H1 (cell line): ENCODE results near the gene ELMO1. TPM values are rescaled to one million over a fixed set of nuclear protein-coding genes. Genes with fewer than 3 reads are reported as not detected.

Experiments used
- CTCF ChIA-PET: fragments of 300-600 bp; sonication (Branson Sonifier 250); formaldehyde crosslinking; loops from one replicate; lab custom pipeline; 2021; ENCODE audit not compliant: partially characterized antibody; lab: Charles Lee
- POLR2A ChIA-PET: fragments of 300-600 bp; sonication (Branson Sonifier 250); formaldehyde crosslinking; loops from one replicate; lab custom pipeline; 2021; ENCODE audit warnings: inconsistent platforms; ENCODE audit not compliant: partially characterized antibody; lab: Charles Lee
- DNase-seq, 2 experiments: peaks; one replicate each; pipeline versions ENCODE4 v3.0.0 to v3.0.0-alpha.2; 2010 to 2022; ENCODE audit warnings: low spot score in 2 of 2, low read depth in 1 of 2, mixed read lengths in 1 of 2
- FAIRE-seq: peaks from 2 replicates; lab custom pipeline; 2011; peaks lifted over from hg19 to GRCh38; lab: Jason Lieb, UNC
- H2AFZ ChIP-seq: 2 replicates; pipeline ENCODE4 v1.8.1; 2012; ENCODE audit warnings: low read length, inconsistent platforms
- H2AK5ac ChIP-seq: 2 replicates; pipeline ENCODE4 v1.6.1; 2013; ENCODE audit warnings: low read depth, low read length
- H2BK120ac ChIP-seq: replicated peaks from 2 replicates; pipeline ENCODE3; 2013; ENCODE audit warnings: low read depth, low read length, inconsistent platforms
- H2BK12ac ChIP-seq: 2 replicates; pipeline ENCODE4 v1.6.1; 2013; ENCODE audit warnings: low read depth, low read length
- H2BK15ac ChIP-seq: 2 replicates; pipeline ENCODE4 v1.6.1; 2013; ENCODE audit warnings: low read length
- H2BK20ac ChIP-seq: 2 replicates; pipeline ENCODE4 v1.6.1; 2013; ENCODE audit warnings: low read length
- H2BK5ac ChIP-seq: 2 replicates; pipeline ENCODE4 v1.6.1; 2013; ENCODE audit warnings: low read depth, low read length
- H3K14ac ChIP-seq: 2 replicates; pipeline ENCODE4 v1.6.1; 2013; ENCODE audit warnings: inconsistent platforms; ENCODE audit not compliant: insufficient read length
- H3K18ac ChIP-seq: 2 replicates; pipeline ENCODE4 v1.6.1; 2013; ENCODE audit warnings: low read length; ENCODE audit errors: extremely low read depth
- H3K23ac ChIP-seq: 2 replicates; pipeline ENCODE4 v1.6.1; 2013; ENCODE audit warnings: inconsistent platforms; ENCODE audit not compliant: insufficient read length
- H3K23me2 ChIP-seq: 2 replicates; pipeline ENCODE4 v1.6.1; 2013; ENCODE audit warnings: low read depth, low read length
- H3K27ac ChIP-seq: 2 replicates; pipeline ENCODE4 v1.6.1; 2011; ENCODE audit warnings: low read depth, low read length, inconsistent platforms
- H3K27me3 ChIP-seq, 4 experiments: replicated peaks in 1 of 4; 1 replicate in 1 of 4; 2 replicates in 3 of 4; pipeline versions ENCODE4 v1.6.1 to v1.8.1; 2011 to 2013; ENCODE audit warnings: low read length in 3 of 4, mild to moderate bottlenecking in 3 of 4, inconsistent platforms in 2 of 4, mixed read lengths in 2 of 4, moderate library complexity in 1 of 4; ENCODE audit not compliant: control insufficient read depth in 3 of 4, insufficient read depth in 3 of 4; ENCODE audit errors: extremely low read depth in 1 of 4
- H3K36me3 ChIP-seq, 4 experiments: 2 replicates each; pipeline versions ENCODE4 v1.6.1 to v1.8.1; 2011 to 2013; ENCODE audit warnings: mild to moderate bottlenecking in 4 of 4, low read length in 3 of 4, moderate library complexity in 2 of 4, control low read depth in 1 of 4, inconsistent platforms in 1 of 4; ENCODE audit not compliant: insufficient read depth in 4 of 4, control insufficient read depth in 2 of 4
- H3K4ac ChIP-seq: replicated peaks from 2 replicates; pipeline ENCODE3; 2013; ENCODE audit warnings: low read length, low read depth, mixed read lengths, inconsistent platforms; ENCODE audit not compliant: insufficient read length
- H3K4me1 ChIP-seq, 4 experiments: replicated peaks in 1 of 4; 1 replicate in 1 of 4; 2 replicates in 3 of 4; pipeline versions ENCODE4 v1.6.1 to v1.8.1; 2011 to 2013; ENCODE audit warnings: low read length in 3 of 4, inconsistent platforms in 2 of 4, mixed read lengths in 1 of 4; ENCODE audit not compliant: insufficient read depth in 4 of 4, control insufficient read depth in 3 of 4
- H3K4me2 ChIP-seq, 2 experiments: 2 replicates each; pipeline versions ENCODE4 v1.6.1 to v1.8.1; 2011 to 2013; ENCODE audit warnings: low read depth in 2 of 2, low read length in 2 of 2, control low read depth in 1 of 2, inconsistent platforms in 1 of 2, mild to moderate bottlenecking in 1 of 2; ENCODE audit not compliant: insufficient read depth in 1 of 2
- H3K4me3 ChIP-seq, 4 experiments: fragments of 200-600, 300-600 bp in 1 of 4; sonication (generic), shearing (Covaris generic), sonication (Bioruptor Twin) in 1 of 4; 2 replicates each; pipeline versions ENCODE4 v1.5.1 to v1.8.1; 2011 to 2016; ENCODE audit warnings: low read length in 4 of 4, low read depth in 3 of 4, control low read depth in 2 of 4, inconsistent platforms in 2 of 4, mild to moderate bottlenecking in 2 of 4, mixed read lengths in 1 of 4, moderate library complexity in 1 of 4; ENCODE audit not compliant: insufficient read depth in 2 of 4; ENCODE audit errors: extremely low read depth in 1 of 4
- H3K56ac ChIP-seq: replicated peaks from 2 replicates; pipeline ENCODE3; 2013; ENCODE audit warnings: low read depth, mild to moderate bottlenecking, mixed read lengths, low read length, inconsistent platforms; ENCODE audit not compliant: insufficient read length
- H3K79me1 ChIP-seq: 2 replicates; pipeline ENCODE4 v1.6.1; 2013; ENCODE audit warnings: low read depth, low read length, control low read depth
- H3K79me2 ChIP-seq, 2 experiments: 2 replicates each; pipeline versions ENCODE4 v1.6.1 to v1.8.1; 2012 to 2013; ENCODE audit warnings: low read length in 2 of 2, mild to moderate bottlenecking in 2 of 2, inconsistent platforms in 1 of 2; ENCODE audit not compliant: insufficient read depth in 2 of 2, control insufficient read depth in 1 of 2
- H3K9ac ChIP-seq, 4 experiments: replicated peaks in 1 of 4; 1 replicate in 1 of 4; 2 replicates in 3 of 4; pipeline versions ENCODE4 v1.6.1 to v1.8.1; 2011 to 2013; ENCODE audit warnings: low read depth in 3 of 4, low read length in 3 of 4, control low read depth in 2 of 4, mild to moderate bottlenecking in 2 of 4, moderate library complexity in 2 of 4, inconsistent platforms in 1 of 4; ENCODE audit errors: extremely low read depth in 1 of 4
- H3K9me3 ChIP-seq, 2 experiments: 2 replicates each; pipeline versions ENCODE4 v1.6.1 to v1.8.1; 2012 to 2013; ENCODE audit warnings: mild to moderate bottlenecking in 2 of 2, moderate library complexity in 2 of 2, control low read depth in 1 of 2, inconsistent platforms in 1 of 2, low read depth in 1 of 2, low read length in 1 of 2, mixed read lengths in 1 of 2; ENCODE audit not compliant: insufficient read depth in 2 of 2
- H4K20me1 ChIP-seq, 2 experiments: replicated peaks in 1 of 2; 2 replicates each; pipeline versions ENCODE3 to v1.8.1; 2011 to 2013; ENCODE audit warnings: inconsistent platforms in 2 of 2, low read length in 2 of 2, mild to moderate bottlenecking in 1 of 2; ENCODE audit not compliant: insufficient read depth in 2 of 2, control insufficient read depth in 1 of 2
- H4K5ac ChIP-seq: 2 replicates; pipeline ENCODE4 v1.6.1; 2013; ENCODE audit warnings: low read length, low read depth, mixed read lengths, inconsistent platforms; ENCODE audit not compliant: insufficient read length
- H4K8ac ChIP-seq: 2 replicates; pipeline ENCODE4 v1.8.0; 2013; ENCODE audit warnings: mild to moderate bottlenecking, moderate library complexity, low read length, inconsistent platforms; ENCODE audit not compliant: insufficient read depth; ENCODE audit errors: extremely low read depth
- H4K91ac ChIP-seq: replicated peaks from 2 replicates; pipeline ENCODE3; 2013; ENCODE audit warnings: low read length, mixed read lengths, inconsistent platforms; ENCODE audit not compliant: insufficient read length
- CTBP2 ChIP-seq: IDR thresholded peaks from 2 replicates; pipeline ENCODE4 v1.7.0; 2011; ENCODE audit warnings: borderline replicate concordance, mild to moderate bottlenecking, moderate library complexity, mixed read lengths, low read length; ENCODE audit not compliant: insufficient read depth, insufficient read length
- HDAC6 ChIP-seq: IDR thresholded peaks from one replicate; pipeline ENCODE4 v1.7.1; 2012; ENCODE audit warnings: low read depth, mild to moderate bottlenecking, inconsistent platforms, low read length, moderate library complexity
- KDM1A ChIP-seq: fragments of 200-600, 300-600 bp; sonication (generic); IDR thresholded peaks from 2 replicates; pipeline ENCODE4 v1.7.1; 2016; ENCODE audit warnings: mild to moderate bottlenecking, low read length, borderline replicate concordance
- KDM5A ChIP-seq: fragments of 200-600 bp; IDR thresholded peaks from 2 replicates; pipeline ENCODE4 v1.7.1; 2012; ENCODE audit warnings: mild to moderate bottlenecking, low read length, inconsistent platforms, mixed read lengths
- PHF8 ChIP-seq: fragments of 200-600 bp; sonication (generic); conservative IDR thresholded peaks from 2 replicates; pipeline ENCODE4 v1.7.1; 2012; ENCODE audit warnings: low read depth, mild to moderate bottlenecking, inconsistent platforms, low read length, moderate library complexity
- RFX5 ChIP-seq: IDR thresholded peaks from 2 replicates; pipeline ENCODE4 v1.6.1; 2011; ENCODE audit warnings: low read depth, low read length, improper control_type of control experiment, borderline replicate concordance
- SP4 ChIP-seq: IDR thresholded peaks from 2 replicates; pipeline ENCODE4 v1.6.1; 2012; ENCODE audit warnings: low read length, inconsistent platforms
- SUZ12 ChIP-seq: fragments of 200-600 bp; sonication (generic); IDR thresholded peaks from 2 replicates; pipeline ENCODE4 v1.6.1; 2012; ENCODE audit warnings: mild to moderate bottlenecking, inconsistent platforms, low read length, moderate library complexity, mixed read lengths
- WGBS, 2 experiments: shearing (Covaris generic) in 1 of 2; methylation state at CpG; one replicate each; pipeline versions ENCODE4 v1.1.6 to v1.1.7; 2013 to 2015; ENCODE audit warnings: low lambda C conversion rate in 2 of 2, mixed read lengths in 2 of 2, inconsistent platforms in 1 of 2, low coverage in 1 of 2, missing lambda C conversion rate in 1 of 2; ENCODE audit not compliant: insufficient replicate concordance in 2 of 2, insufficient coverage in 1 of 2, insufficient read length in 1 of 2; ENCODE audit errors: extremely low coverage in 1 of 2, missing lambda C conversion rate in 1 of 2; 5-methylcytosine and 5-hydroxymethylcytosine counted together
- polyA plus RNA-seq, 7 experiments: library from polyadenylated mRNA; depleted of rRNA in 3 of 7; stranded (reverse) in 5 of 7; unstranded in 2 of 7; fragments of >200 nt in 5 of 7; fragments of 200-250 nt in 2 of 7; gene quantifications; 1 replicate in 5 of 7; 2 replicates in 1 of 7; 4 replicates in 1 of 7; pipeline versions ENCODE4 v1.2.1 to v1.2.3, GENCODE V29; 2011 to 2013; ENCODE audit warnings: missing spikeins in 2 of 7, mixed read lengths in 2 of 7
- total RNA-seq: library from RNA; stranded (reverse); fragmentation: NEBNext Ultra II Directional; extraction: Animal tissue kit (Norgen Biotek cat#: 25700); gene quantifications from 2 replicates; pipeline ENCODE4 v1.2.1, GENCODE V29; 2021
- TF ChIP-seq, protein P1 (sequence below): IDR thresholded peaks from 2 replicates; pipeline ENCODE4 v1.6.1; 2011; ENCODE audit warnings: low read length, improper control_type of control experiment

ELMO1 gene
- total and polyA plus RNA-seq, 2 of the 8 experiments (the other 6 are each of a cell fraction or from before 2014, with no cell fraction given), result 18.4 to 21.0 TPM

DNA sequence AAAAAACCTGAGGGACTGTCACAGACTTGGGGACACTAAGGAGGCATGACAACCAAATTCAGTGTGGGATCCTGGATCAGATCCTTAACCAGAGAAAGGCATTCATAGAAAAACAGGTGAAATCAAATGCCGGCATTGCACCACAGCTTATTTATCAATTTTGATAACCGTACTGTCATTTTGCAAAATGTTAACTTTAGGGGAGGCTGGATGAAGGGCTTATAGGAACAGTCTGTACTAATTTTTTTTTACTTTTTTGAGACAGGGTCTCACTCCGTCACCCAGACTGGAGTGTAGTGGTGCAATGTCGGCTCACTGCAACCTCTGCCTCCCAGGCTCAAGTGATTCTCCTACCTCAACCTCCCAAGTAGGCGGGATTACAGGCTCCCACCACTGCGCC is 217.1 kb downstream of the ELMO1 start:
- Histone ChIP-seq H2BK120ac (no peak overlapping the region), H4K91ac (no peak overlapping the region), H3K9ac (no peak overlapping the region), H2BK15ac (no peak overlapping the region), H3K9me3 (no peaks in the 10 kb centered on the region), H3K4me3 (no peak overlapping the region), H2AK5ac (no peak overlapping the region), H3K79me2 (no peaks in the 10 kb centered on the region), H3K27me3 (no peaks in the 10 kb centered on the region), H3K4me2 (no peak overlapping the region), H4K5ac (no peak overlapping the region), H4K8ac (no peak overlapping the region), H4K20me1 (no peaks in the 10 kb centered on the region), H3K23me2 (no peaks in the 10 kb centered on the region), H3K79me1 (no peaks in the 10 kb centered on the region), H3K4me1 (peaks cover 0 to 3% (median 1%) of the 10 kb centered on the region in 4 experiments; a peak in 2 of 7 replicates), H3K14ac (no peak overlapping the region), H3K18ac (no peak overlapping the region), H3K56ac (no peak overlapping the region), H2BK12ac (no peak overlapping the region), H3K36me3 (no peaks in the 10 kb centered on the region; a peak in 1 of 8 replicates), H2BK5ac (no peak overlapping the region), H3K27ac (no peak overlapping the region), H3K4ac (no peak overlapping the region), H2AFZ (no peak overlapping the region), H3K23ac (no peak overlapping the region), H2BK20ac (no peak overlapping the region)
- 90% methylated on average over 6 of the region's 6 CpGs; no CpG with 5 or more reads in 1 of the 2 experiments for WGBS, 2 experiments
- no peak for TF ChIP-seq PHF8
- no peak for TF ChIP-seq CTBP2
- no peak for TF ChIP-seq SUZ12
- TF ChIP-seq, protein P1, sequence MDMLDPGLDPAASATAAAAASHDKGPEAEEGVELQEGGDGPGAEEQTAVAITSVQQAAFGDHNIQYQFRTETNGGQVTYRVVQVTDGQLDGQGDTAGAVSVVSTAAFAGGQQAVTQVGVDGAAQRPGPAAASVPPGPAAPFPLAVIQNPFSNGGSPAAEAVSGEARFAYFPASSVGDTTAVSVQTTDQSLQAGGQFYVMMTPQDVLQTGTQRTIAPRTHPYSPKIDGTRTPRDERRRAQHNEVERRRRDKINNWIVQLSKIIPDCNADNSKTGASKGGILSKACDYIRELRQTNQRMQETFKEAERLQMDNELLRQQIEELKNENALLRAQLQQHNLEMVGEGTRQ, result no peak
- TF ChIP-seq KDM5A, result no peak
- TF ChIP-seq KDM1A, result no peak
- no peak for TF ChIP-seq RFX5
- TF ChIP-seq HDAC6, result no peak
- TF ChIP-seq SP4, result no peak
- DNase-seq (no peak), FAIRE-seq (no peak)
- ChIA-PET CTCF (interaction anchor here (0.7 to 7.6 kb wide), 2 partner anchors 275 to 296 kb away, joined by 3 to 86 read pairs; no protein-coding TSS in a partner anchor), POLR2A (no interaction called here)
